Activated T-cell treated with anti-CD3 and anti-CD28 coated beads for 48 hours (primary cell): Measurements from ENCODE around the gene DNAJC5.

Experiments
- DNase-seq: peaks from one replicate; pipeline ENCODE4 v3.0.0-alpha.2; 2020; ENCODE audit warnings: low read depth

The DNAJC5 gene

DNA sequence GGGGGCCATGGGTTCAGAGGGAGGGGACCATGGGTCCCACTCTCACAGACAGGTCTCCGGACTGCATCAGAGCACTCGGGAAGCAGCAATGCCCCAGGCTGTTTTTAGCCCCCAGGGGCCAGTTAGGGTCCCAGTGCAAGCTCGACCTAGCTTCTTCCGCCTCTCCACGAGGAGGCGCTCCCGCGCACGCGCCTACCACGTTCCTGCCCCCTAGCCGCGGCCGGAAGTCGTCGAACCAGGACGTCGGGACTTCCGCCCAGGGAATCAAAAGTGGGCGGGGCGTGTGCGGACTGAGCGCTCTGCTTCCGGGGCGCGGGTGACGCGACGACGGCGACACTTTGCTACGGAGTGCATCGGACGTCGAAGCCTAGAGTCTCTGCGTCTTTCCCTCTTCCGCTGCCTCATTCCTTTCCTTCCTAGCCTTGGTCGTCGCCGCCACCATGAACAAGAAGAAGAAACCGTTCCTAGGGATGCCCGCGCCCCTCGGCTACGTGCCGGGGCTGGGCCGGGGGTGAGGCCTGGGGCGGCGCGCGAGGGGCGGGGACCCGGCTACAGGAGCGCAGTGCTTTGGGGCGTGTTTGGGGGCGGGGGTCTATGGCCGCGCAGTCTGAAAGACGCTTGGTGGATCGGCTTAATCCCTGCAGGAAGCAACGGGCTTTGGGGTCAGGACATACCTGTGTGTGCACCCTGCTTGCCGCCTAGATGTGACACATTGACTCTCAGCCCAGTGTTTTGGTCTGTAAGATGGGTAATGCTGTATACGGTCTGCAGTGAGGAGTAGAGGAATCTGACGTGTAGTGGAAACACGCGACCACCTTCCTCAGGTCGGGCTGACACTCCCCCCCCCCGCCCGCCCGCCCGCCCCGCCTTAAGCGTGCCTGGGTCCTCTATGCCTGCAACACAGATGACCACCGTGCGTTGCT is 86.1 kb downstream of the DNAJC5 start, which contains the start of gene PRPF6:
Gene PRPF6, plus strand, starts transcription at position 327 of the 923 bp plus-strand sequence. Its CDS starts 114 bp downstream, at position 441.
- DNase-seq: peak; percentile 94

DNA sequence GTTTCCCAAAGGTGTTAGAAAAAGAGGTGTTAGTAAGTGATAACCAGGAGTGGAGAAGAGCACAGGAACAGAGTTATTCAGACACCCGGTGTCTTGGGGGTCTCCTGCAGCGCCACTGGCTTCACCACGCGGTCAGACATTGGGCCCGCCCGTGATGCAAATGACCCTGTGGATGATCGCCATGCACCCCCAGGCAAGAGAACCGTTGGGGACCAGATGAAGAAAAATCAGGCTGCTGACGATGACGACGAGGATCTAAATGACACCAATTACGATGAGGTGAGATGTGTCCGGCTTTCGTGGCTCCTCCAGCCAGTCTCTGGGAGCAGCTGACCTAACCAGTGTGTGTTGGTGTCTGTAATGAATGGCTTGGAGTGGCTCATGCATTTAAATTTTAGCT is 88.0 kb downstream of the DNAJC5 start:
- DNase-seq: no peak
